HCT116 (cell line): ENCODE results near the gene KCNH2. TPM values are rescaled to one million over a fixed set of nuclear protein-coding genes. Genes with fewer than 3 reads are reported as not detected.
A peak's percentile ranks its signal among the peaks of the same experiment; 100 is the strongest.

Source experiments
- ATAC-seq: fragments of 200-7000 bp; cut with Tn5 transposase; 2 replicates; pipeline ENCODE4 v1.9.1; 2020; ENCODE audit warnings: mild to moderate bottlenecking, moderate library complexity
- BruUV-seq: library from RNA; stranded (reverse); fragments of 400-500 nt; replicated peaks from 2 replicates; lab custom pipeline; 2021; lab: Mats Ljungman, UMichigan
- CTCF ChIA-PET: fragments of 300-600 bp; sonication (Branson Sonifier 250); formaldehyde crosslinking; loops from one replicate; lab custom pipeline; 2021; ENCODE audit warnings: antibody characterized with exemption; lab: Charles Lee
- POLR2A ChIA-PET: fragments of 300-600, 350-600 bp; sonication (Branson Sonifier 250); formaldehyde crosslinking; loops from one replicate; lab custom pipeline; 2021; ENCODE audit warnings: antibody characterized with exemption; lab: Charles Lee
- RAD21 ChIA-PET, 2 experiments: fragments of 300-600 bp; sonication (Branson Sonifier 250); formaldehyde crosslinking; loops; one replicate each; lab custom pipeline; 2023; ENCODE audit warnings: low total read pairs in 2 of 2; ENCODE audit not compliant: uncharacterized antibody in 2 of 2, unreplicated experiment in 2 of 2, low non-redundant PET in 1 of 2; lab: Charles Lee
- DNase-seq: peaks from one replicate; pipeline ENCODE4 v3.0.0-alpha.2; 2010; ENCODE audit warnings: low read depth, low spot score
- H2AFZ ChIP-seq: fragments of 200-600 bp; shearing (Covaris generic), sonication (generic); 2 replicates; pipeline ENCODE4 v1.6.1; 2017; ENCODE audit warnings: low read depth, mixed run types, mixed read lengths, antibody characterized with exemption, low read length; ENCODE audit not compliant: poor library complexity, severe bottlenecking
- H3K27ac ChIP-seq: 2 replicates; pipeline ENCODE4 v1.5.1; 2012; ENCODE audit warnings: low read depth, low read length
- H3K27me3 ChIP-seq: fragments of 200-600 bp; sonication (generic); 2 replicates; pipeline ENCODE4 v1.6.1; 2016; ENCODE audit warnings: mixed run types, low read length, mixed read lengths; ENCODE audit not compliant: insufficient read depth
- H3K36me3 ChIP-seq, 2 experiments: fragments of 200-500 bp in 1 of 2; fragments of 200-600 bp in 1 of 2; sonication (Bioruptor generic) in 1 of 2; sonication (generic) in 1 of 2; 2 replicates each; pipeline versions ENCODE4 v1.5.1 to v1.6.1; 2014 to 2016; ENCODE audit warnings: low read length in 2 of 2, inconsistent platforms in 1 of 2, mixed read lengths in 1 of 2, mixed run types in 1 of 2; ENCODE audit not compliant: insufficient read depth in 2 of 2, control insufficient read depth in 1 of 2
- H3K4me1 ChIP-seq, 2 experiments: fragments of 200-600 bp in 1 of 2; sonication (generic) in 1 of 2; 2 replicates each; pipeline versions ENCODE4 v1.5.1 to v1.6.1; 2012 to 2017; ENCODE audit warnings: low read length in 2 of 2, inconsistent platforms in 1 of 2, mild to moderate bottlenecking in 1 of 2, mixed read lengths in 1 of 2, mixed run types in 1 of 2, moderate library complexity in 1 of 2; ENCODE audit not compliant: insufficient read depth in 2 of 2, control insufficient read depth in 1 of 2
- H3K4me2 ChIP-seq: fragments of 200-600 bp; sonication (generic); 2 replicates; pipeline ENCODE4 v1.6.1; 2017; ENCODE audit warnings: mixed run types, low read length, mixed read lengths
- H3K4me3 ChIP-seq, 2 experiments: fragments of 200-600 bp in 1 of 2; sonication (generic) in 1 of 2; replicated peaks in 1 of 2; 2 replicates each; pipeline ENCODE4 v1.5.1; 2011 to 2016; ENCODE audit warnings: low read length in 2 of 2, control low read depth in 1 of 2, low read depth in 1 of 2, mild to moderate bottlenecking in 1 of 2, mixed read lengths in 1 of 2, mixed run types in 1 of 2
- H3K79me2 ChIP-seq: fragments of 200-600 bp; sonication (generic); 2 replicates; pipeline ENCODE4 v1.6.1; 2017; ENCODE audit warnings: mild to moderate bottlenecking, mixed run types, low read length, moderate library complexity, mixed read lengths; ENCODE audit not compliant: insufficient read depth
- H3K9ac ChIP-seq: fragments of 200-600 bp; sonication (generic); 2 replicates; pipeline ENCODE4 v1.6.1; 2016; ENCODE audit warnings: low read length, mixed read lengths
- H3K9me2 ChIP-seq: fragments of 200-600 bp; sonication (generic), shearing (Covaris generic); 2 replicates; pipeline ENCODE4 v1.6.1; 2017; ENCODE audit warnings: mixed run types, mild to moderate bottlenecking, moderate library complexity; ENCODE audit not compliant: insufficient read depth
- H3K9me3 ChIP-seq, 2 experiments: fragments of 200-500 bp in 1 of 2; fragments of 200-600 bp in 1 of 2; sonication (Bioruptor generic) in 1 of 2; sonication (generic) in 1 of 2; 2 replicates each; pipeline ENCODE4 v1.6.1; 2014 to 2017; ENCODE audit warnings: low read length in 2 of 2, mixed read lengths in 2 of 2, inconsistent platforms in 1 of 2, low read depth in 1 of 2, mild to moderate bottlenecking in 1 of 2, mixed run types in 1 of 2, moderate library complexity in 1 of 2; ENCODE audit not compliant: control insufficient read depth in 1 of 2, insufficient read depth in 1 of 2
- H4K20me1 ChIP-seq: fragments of 200-600 bp; sonication (generic), shearing (Covaris generic); 2 replicates; pipeline ENCODE4 v1.6.1; 2017; ENCODE audit warnings: mixed run types, mild to moderate bottlenecking, moderate library complexity; ENCODE audit not compliant: insufficient read depth
- MAX ChIP-seq: IDR thresholded peaks from 2 replicates; pipeline ENCODE4 v1.6.1; 2012
- ZBTB33 ChIP-seq: IDR thresholded peaks from 2 replicates; pipeline ENCODE4 v1.6.1; 2011; ENCODE audit warnings: mild to moderate bottlenecking, low read length, moderate library complexity; ENCODE audit not compliant: insufficient replicate concordance; ENCODE audit errors: extremely low read depth
- ZFX ChIP-seq: fragments of 450-650 bp; IDR thresholded peaks from 2 replicates; pipeline ENCODE4 v1.6.1; 2017
- intact Hi-C: fragments of 100-400 bp; cut with micrococcal nuclease; formaldehyde crosslinking; loops from 2 replicates; pipeline ENCODE4 v1.10.0; 2022
- total RNA-seq: library from RNA; stranded (reverse); gene quantifications from one replicate; pipeline ENCODE4 v1.2.1, GENCODE V29; 2021; ENCODE audit not compliant: unreplicated experiment

KCNH2 gene
- total RNA-seq, 1 experiment from 2014 or later, result 9.7 TPM

- no peak for TF ChIP-seq MAX
- TF ChIP-seq, all 23 proteins: peak for 0
Observed at GRCh38 chr7:150979713-150980390, 1.7 kb upstream of the KCNH2 start (continued).

GRCh38 chr7:150977382-150978125, 567 bp downstream of the KCNH2 start:
- 0 out of 2 replicates have a peak, but pooled peaks cover 2% of the 10 kb centered on the region for H3K79me2 ChIP-seq
- peaks cover 30% of the 10 kb centered on the region; the same call in 1 of the 2 replicates for H3K27me3 ChIP-seq
- no peak overlapping the region for H2AFZ ChIP-seq
- peak; percentile 9 for ATAC-seq
- H4K20me1 ChIP-seq, result no peaks in the 10 kb centered on the region
- H3K4me2 ChIP-seq, result peak overlapping the region; percentile 92
- no TSS peak for BruUV-seq
- no peak for DNase-seq
- RAD21 ChIA-PET, result no interaction called here
- no peaks in the 10 kb centered on the region for H3K36me3 ChIP-seq
- H3K4me1 ChIP-seq, result peaks cover 34 to 51% of the 10 kb centered on the region in 2 experiments
- CTCF ChIA-PET, result interaction anchor here (0.6 to 1.1 kb wide), 3 partner anchors 13 to 53 kb away, joined by 3 to 4 read pairs (median 4); no protein-coding TSS in a partner anchor
- intact Hi-C loops, result loop anchor here (1.0 kb wide), 1 partner anchor 31 kb away; no protein-coding TSS in a partner anchor
- H3K9me2 ChIP-seq, result no peaks in the 10 kb centered on the region
- TF ChIP-seq ZBTB33, result no peak
- 0 out of 2 replicates have a peak, but pooled peaks have one; percentile 35 for TF ChIP-seq ZFX
- POLR2A ChIA-PET, result interaction anchor here (0.7 to 1.2 kb wide), 2 partner anchors 47 to 51 kb away, joined by 3 read pairs; partner anchors contain the start of gene ABCB8
- H3K9me3 ChIP-seq, result no peaks in the 10 kb centered on the region
- H3K4me3 ChIP-seq, result peak overlapping the region; percentile 42 to 75
- peak overlapping the region; percentile 55; the same call in 1 of the 2 replicates for H3K27ac ChIP-seq
- H3K9ac ChIP-seq, result peak overlapping the region; percentile 46
